HL-60/S4 treated with phorbol 12-myristate 13-acetate at 8.2 ng/mL for 4 days and 3 days (cell line): ENCODE results near the gene SLC34A3.

ENCODE experiments used
- in situ Hi-C: fragments of 300-500 bp; cut with MboI; formaldehyde crosslinking; loops from 2 replicates; pipeline ENCODE4 v1.15.0; 2022; ENCODE audit warnings: low sequenced_read_pairs

SLC34A3 gene

GRCh38 chr9:137217276-137218211 lies 13.2 kb upstream of the SLC34A3 start:
- in situ Hi-C loops = no loop called here

GRCh38 chr9:137218212-137218753 lies 12.4 kb upstream of the SLC34A3 start:
- in situ Hi-C loops = no loop called here

- in situ Hi-C loops = no loop called here
Observed at GRCh38 chr9:137218754-137219271, 11.9 kb upstream of the SLC34A3 start.

- in situ Hi-C loops = loop anchor here (10.0 kb wide), 1 partner anchor 95 kb away; no protein-coding TSS in a partner anchor
Observed at GRCh38 chr9:137219757-137220316, 10.9 kb upstream of the SLC34A3 start.

- in situ Hi-C loops = loop anchor here (10.0 kb wide), 1 partner anchor 96 kb away; no protein-coding TSS in a partner anchor
Observed at GRCh38 chr9:137220317-137221094, 10.2 kb upstream of the SLC34A3 start.

GRCh38 chr9:137221095-137221505 lies 9.6 kb upstream of the SLC34A3 start:
- in situ Hi-C loops = loop anchor here (10.0 kb wide), 1 partner anchor 96 kb away; no protein-coding TSS in a partner anchor

- in situ Hi-C loops = loop anchor here (10.0 kb wide), 1 partner anchor 97 kb away; no protein-coding TSS in a partner anchor
Observed at GRCh38 chr9:137221506-137222111, 9.1 kb upstream of the SLC34A3 start.

GRCh38 chr9:137222190-137223077 lies 8.3 kb upstream of the SLC34A3 start, which contains the start of gene RNF208:
TSS of gene RNF208 (minus strand) at chr9:137222240. CDS start at chr9:137221212, 1,028 bp downstream.
- in situ Hi-C loops = loop anchor here (10.0 kb wide), 1 partner anchor 98 kb away; no protein-coding TSS in a partner anchor

GRCh38 chr9:137223078-137223970 lies 7.4 kb upstream of the SLC34A3 start:
- in situ Hi-C loops = loop anchor here (10.0 kb wide), 1 partner anchor 99 kb away; no protein-coding TSS in a partner anchor

- in situ Hi-C loops = loop anchor here (10.0 kb wide), 1 partner anchor 100 kb away; no protein-coding TSS in a partner anchor
Observed at GRCh38 chr9:137224830-137225694, 5.6 kb upstream of the SLC34A3 start, which contains the start of gene CYSRT1. TSS of gene CYSRT1 (plus strand) at chr9:137225174. CDS start at chr9:137225622, 448 bp downstream.

GRCh38 chr9:137225699-137226331 lies 4.9 kb upstream of the SLC34A3 start:
- in situ Hi-C loops = loop anchor here (10.0 kb wide), 1 partner anchor 101 kb away; no protein-coding TSS in a partner anchor

GRCh38 chr9:137226338-137227053 lies 4.2 kb upstream of the SLC34A3 start:
- in situ Hi-C loops = loop anchor here (10.0 kb wide), 1 partner anchor 102 kb away; no protein-coding TSS in a partner anchor

GRCh38 chr9:137227054-137227852 lies 3.4 kb upstream of the SLC34A3 start, which contains the start of gene RNF224:
TSS of gene RNF224 (plus strand) at chr9:137227502. CDS start at chr9:137228336, 834 bp downstream.
- in situ Hi-C loops = loop anchor here (10.0 kb wide), 1 partner anchor 102 kb away; no protein-coding TSS in a partner anchor

- in situ Hi-C loops = loop anchor here (10.0 kb wide), 1 partner anchor 103 kb away; no protein-coding TSS in a partner anchor
Observed at GRCh38 chr9:137227853-137228505, 2.7 kb upstream of the SLC34A3 start.
